Esophagus muscularis mucosa (tissue), 3 donors: ENCODE measurements around the gene SPTLC3.

Experiments
- EP300 ChIP-seq: sonication (generic); formaldehyde crosslinking; IDR thresholded peaks from one replicate; pipeline ENCODE4 v1.6.1; 2017; ENCODE audit warnings: antibody characterized with exemption
- POLR2A ChIP-seq: fragments of 450-650 bp; IDR thresholded peaks from one replicate; pipeline ENCODE4 v1.6.1; 2017; ENCODE audit warnings: antibody characterized with exemption, moderate library complexity, mild to moderate bottlenecking, low read depth
- POLR2AphosphoS5 ChIP-seq, 2 donors: sonication (generic); formaldehyde crosslinking; IDR thresholded peaks; one replicate each; pipeline ENCODE4 v1.6.1; 2017; ENCODE audit warnings: antibody characterized with exemption in 2 of 2

DNA sequence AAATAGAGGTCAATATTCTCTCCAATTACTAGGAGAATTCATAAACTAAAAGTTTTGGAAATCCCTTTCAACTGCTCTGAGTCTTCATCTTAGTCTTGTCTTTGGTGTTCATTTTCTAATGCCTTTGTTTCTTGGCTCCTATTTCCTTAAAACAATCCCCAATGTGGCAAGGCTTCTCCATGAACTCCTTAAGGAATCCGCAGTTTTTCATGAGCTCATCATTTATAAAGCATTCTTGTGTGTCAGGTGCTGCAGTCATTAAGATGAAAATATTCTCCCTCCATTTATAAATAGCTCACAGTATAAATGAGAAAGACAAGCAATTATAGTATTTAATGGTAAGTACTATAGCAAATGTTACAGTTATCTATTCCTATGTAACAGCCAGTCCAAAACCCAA is 4.6 kb downstream of the SPTLC3 start:
- TF ChIP-seq POLR2AphosphoS5 (IDR thresholded peaks at IDR 0.05): no peak
- no peak for TF ChIP-seq POLR2A
- no peak for TF ChIP-seq EP300
